ENCODE measurements around the gene C2CD2. TPM values are rescaled to one million over a fixed set of nuclear protein-coding genes. Genes with fewer than 3 reads are reported as not detected.

Gene C2CD2
- total and polyA plus RNA-seq, 8 donors, result 7.9 to 16.8 (median 11.3) TPM

GRCh38 chr21:41843584-41843983 lies 110.2 kb downstream of the C2CD2 start:
- DNase-seq, result peak in 1 of 6 donors; percentile 13

GRCh38 chr21:41840880-41841279 lies 112.9 kb downstream of the C2CD2 start:
- intact Hi-C loops (cut with DNase I), result no loop called here
- Histone ChIP-seq H3K27me3 (no peaks in the 10 kb centered on the region), H3K27ac (no peak overlapping the region), H3K9me3 (no peaks in the 10 kb centered on the region), H3K36me3 (peaks cover 0 to 3% (median 0%) of the 10 kb centered on the region in 3 donors), H3K4me1 (no peaks in the 10 kb centered on the region), H3K4me3 (no peak overlapping the region)
- no peak for DNase-seq
- 97 to 98% methylated on average over 1 of the region's 1 CpG for WGBS, 2 donors
- ATAC-seq, result no peak
- no peak for TF ChIP-seq CTCF (IDR thresholded peaks at IDR 0.05)
- no peak for FAIRE-seq

More at GRCh38 chr21:41843584-41843983, 110.2 kb downstream of the C2CD2 start:
- ATAC-seq (no peak), FAIRE-seq (no peak)
- intact Hi-C loops (cut with DNase I), result no loop called here
- H3K4me3 ChIP-seq, result no peak overlapping the region
- no peaks in the 10 kb centered on the region for H3K27me3 ChIP-seq
- H3K36me3 ChIP-seq, result no peaks in the 10 kb centered on the region
- H3K9me3 ChIP-seq, result no peaks in the 10 kb centered on the region
- TF ChIP-seq CTCF (IDR thresholded peaks at IDR 0.05), result no peak
- H3K4me1 ChIP-seq, result no peaks in the 10 kb centered on the region
- H3K27ac ChIP-seq, result no peak overlapping the region
- WGBS, 2 donors, result 99 to 100% methylated on average over 2 of the region's 2 CpGs

GRCh38 chr21:41839387-41840000 lies 114.3 kb downstream of the C2CD2 start:
- DNase-seq, result peak in 1 of 6 donors; percentile 44
- 95% methylated on average over 20 to 21 of the region's 21 CpGs for WGBS, 2 donors
- no peak overlapping the region for H3K4me3 ChIP-seq
- TF ChIP-seq CTCF (IDR thresholded peaks at IDR 0.05), result no peak
- no peaks in the 10 kb centered on the region for H3K9me3 ChIP-seq
- no peaks in the 10 kb centered on the region for H3K4me1 ChIP-seq
- no peak for ATAC-seq
- FAIRE-seq, result no peak
- H3K27me3 ChIP-seq, result no peaks in the 10 kb centered on the region
- H3K27ac ChIP-seq, result no peak overlapping the region
- intact Hi-C loops (cut with DNase I), result no loop called here
- H3K36me3 ChIP-seq, result peaks cover 0 to 3% (median 0%) of the 10 kb centered on the region in 3 donors

GRCh38 chr21:41837756-41838297 lies 116.0 kb downstream of the C2CD2 start:
- TF ChIP-seq CTCF (IDR thresholded peaks at IDR 0.05), result no peak
- intact Hi-C loops (cut with DNase I), result no loop called here
- DNase-seq (no peak), FAIRE-seq (no peak), ATAC-seq (no peak)
- H3K36me3 ChIP-seq, result peaks cover 0 to 3% (median 0%) of the 10 kb centered on the region in 3 donors
- WGBS, 2 donors, result 83 to 87% methylated on average over 7 of the region's 7 CpGs
- no peak overlapping the region for H3K4me3 ChIP-seq
- no peaks in the 10 kb centered on the region for H3K9me3 ChIP-seq
- H3K27ac ChIP-seq, result no peak overlapping the region
- H3K27me3 ChIP-seq, result no peaks in the 10 kb centered on the region
- H3K4me1 ChIP-seq, result no peaks in the 10 kb centered on the region
